ENCODE measurements around the gene OR52K1.

DNA sequence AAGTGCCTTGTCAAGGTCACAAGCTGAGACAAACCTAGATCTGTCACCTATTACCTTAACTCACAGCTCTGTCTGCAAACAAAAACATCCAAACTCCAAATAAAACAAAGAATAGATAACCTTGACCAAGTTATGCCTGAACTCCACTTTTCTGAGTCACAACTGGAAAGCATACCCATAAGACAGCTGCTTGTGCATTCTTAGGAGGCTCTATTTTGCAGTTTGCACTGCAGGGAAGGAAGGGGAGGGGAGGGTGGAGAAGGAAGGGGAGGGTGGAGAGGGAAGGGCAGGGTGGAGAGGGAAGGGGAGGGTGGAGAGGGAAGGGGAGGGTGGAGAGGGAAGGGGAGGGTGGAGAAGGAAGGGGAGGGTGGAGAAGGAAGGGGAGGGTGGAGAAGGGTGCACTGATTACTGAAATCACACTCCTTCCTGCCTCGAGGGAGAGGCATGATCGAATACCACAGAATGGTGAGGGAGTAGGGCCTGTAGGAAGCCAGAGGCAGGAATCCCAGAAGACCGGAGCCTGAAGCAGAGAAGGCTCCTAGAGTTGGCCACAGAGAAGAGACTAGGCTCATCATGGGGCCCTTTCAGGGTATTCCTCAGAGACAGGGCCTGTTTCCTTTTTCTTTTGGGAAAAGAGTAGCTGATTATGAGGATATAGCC lies 39.1 kb upstream of the OR52K1 start:
- TF ChIP-seq CTCF (IDR thresholded peaks at IDR 0.05) = no peak
- no peak for TF ChIP-seq POLR2AphosphoS5 (IDR thresholded peaks at IDR 0.05)

Data from esophagus muscularis mucosa (tissue), 3 donors.